A549 (cell line): ENCODE measurements around the gene ANKRD9. TPM values are rescaled to one million over a fixed set of nuclear protein-coding genes. Genes with fewer than 3 reads are reported as not detected.

Source experiments
- ATAC-seq, 2 experiments: fragments of 200-7000 bp in 1 of 2; fragments of >200 bp in 1 of 2; cut with Nextera tagmentation in 1 of 2; cut with Tn5 transposase in 1 of 2; 3 replicates each; pipeline versions ENCODE4 v1.8.0 to v1.9.1; 2018 to 2020; ENCODE audit warnings: mild to moderate bottlenecking in 1 of 2, moderate library complexity in 1 of 2
- CTCF ChIA-PET: fragments of 300-600 bp; sonication (Branson Sonifier 250); formaldehyde crosslinking; extraction: SDS; loops from one replicate; lab custom pipeline; 2021; ENCODE audit warnings: antibody characterized with exemption, inconsistent platforms; lab: Yijun Ruan, JAX
- POLR2A ChIA-PET: fragments of 350-600 bp; formaldehyde crosslinking; extraction: SDS; loops from one replicate; lab custom pipeline; 2021; ENCODE audit warnings: antibody characterized with exemption, inconsistent platforms; lab: Yijun Ruan, JAX
- DNase-seq, 2 experiments: peaks; one replicate each; pipeline versions ENCODE4 v3.0.0 to v3.0.0-alpha.2; 2011 to 2016; ENCODE audit warnings: low read depth in 1 of 2, low spot score in 1 of 2
- FAIRE-seq: peaks from 2 replicates; lab custom pipeline; 2011; peaks lifted over from hg19 to GRCh38; lab: Jason Lieb, UNC
- H3K27ac ChIP-seq, 2 experiments: fragments of >200 bp; sonication (Bioruptor Twin); formaldehyde crosslinking; 3 replicates each; pipeline ENCODE4 v1.5.1; 2016 to 2017
- H3K4me1 ChIP-seq: fragments of >200 bp; sonication (Bioruptor Twin); formaldehyde crosslinking; 3 replicates; pipeline ENCODE4 v1.6.1; 2016
- H3K4me2 ChIP-seq: fragments of >200 bp; sonication (Bioruptor Twin); formaldehyde crosslinking; 3 replicates; pipeline ENCODE4 v1.6.1; 2016
- H3K4me3 ChIP-seq: fragments of >200 bp; sonication (Bioruptor Twin); formaldehyde crosslinking; 3 replicates; pipeline ENCODE4 v1.5.1; 2016
- H3K9me3 ChIP-seq: fragments of >200 bp; sonication (Bioruptor Twin); formaldehyde crosslinking; 3 replicates; pipeline ENCODE4 v1.6.1; 2016
- CBX8 ChIP-seq: fragments of 200-600 bp; sonication (generic); IDR thresholded peaks from 2 replicates; pipeline ENCODE4 v1.6.1; 2016
- CEBPB ChIP-seq, 2 experiments: fragments of >200 bp in 1 of 2; sonication (Bioruptor Twin) in 1 of 2; formaldehyde crosslinking in 1 of 2; IDR thresholded peaks; 2 replicates each; pipeline ENCODE4 v1.6.1; 2012 to 2016
- CHD2 ChIP-seq: fragments of 150-350 bp; IDR thresholded peaks from 2 replicates; pipeline ENCODE4 v1.6.1; 2014; ENCODE audit warnings: low read length; ENCODE audit not compliant: partially characterized antibody
- CHD4 ChIP-seq: fragments of 200-600 bp; sonication (generic); IDR thresholded peaks from 2 replicates; pipeline ENCODE4 v1.6.1; 2016; ENCODE audit warnings: antibody characterized with exemption, mild to moderate bottlenecking, borderline replicate concordance
- EHMT2 ChIP-seq: fragments of 200-600 bp; sonication (generic); IDR thresholded peaks from 2 replicates; pipeline ENCODE4 v1.6.1; 2016; ENCODE audit warnings: antibody characterized with exemption, low read depth, mild to moderate bottlenecking, moderate library complexity
- EP300 ChIP-seq, 2 experiments: fragments of >200 bp; sonication (Bioruptor Twin); formaldehyde crosslinking; IDR thresholded peaks; 2 replicates in 1 of 2; 3 replicates in 1 of 2; pipeline ENCODE4 v1.6.1; 2016 to 2017
- FOSB ChIP-seq: fragments of 250-450 bp; sonication (Bioruptor Pico); IDR thresholded peaks from 2 replicates; pipeline ENCODE4 v1.5.0; 2020; ENCODE audit warnings: mild to moderate bottlenecking, moderate library complexity
- FOSL2 ChIP-seq, 2 experiments: fragments of 450-650 bp in 1 of 2; fragments of >200 bp in 1 of 2; sonication (Bioruptor Twin) in 1 of 2; formaldehyde crosslinking; IDR thresholded peaks; 2 replicates each; pipeline versions ENCODE4 v1.5.0 to v1.6.1; 2016 to 2020; ENCODE audit warnings: mild to moderate bottlenecking in 1 of 2, moderate library complexity in 1 of 2
- HDAC2 ChIP-seq: fragments of 200-600 bp; sonication (generic); IDR thresholded peaks from 2 replicates; pipeline ENCODE4 v1.6.1; 2016
- HMGXB4 ChIP-seq: fragments of 250-450 bp; sonication (Bioruptor Pico); IDR thresholded peaks from 2 replicates; pipeline ENCODE4 v1.5.0; 2021; ENCODE audit warnings: mild to moderate bottlenecking, moderate library complexity, borderline replicate concordance
- HOXA7 ChIP-seq: fragments of 250-450 bp; sonication (Bioruptor Pico); IDR thresholded peaks from 2 replicates; pipeline ENCODE4 v1.5.0; 2020; ENCODE audit warnings: mild to moderate bottlenecking, moderate library complexity
- JUNB ChIP-seq: fragments of >200 bp; sonication (Bioruptor Twin); formaldehyde crosslinking; IDR thresholded peaks from 2 replicates; pipeline ENCODE4 v1.6.1; 2016
- MYC ChIP-seq: IDR thresholded peaks from 2 replicates; pipeline ENCODE4 v1.6.1; 2012; ENCODE audit warnings: mild to moderate bottlenecking, inconsistent platforms, low read length, improper control_type of control experiment, borderline replicate concordance
- NR3C1 ChIP-seq: fragments of >200 bp; sonication (Bioruptor Twin); formaldehyde crosslinking; IDR thresholded peaks from 3 replicates; pipeline ENCODE4 v1.6.1; 2017
- SMC3 ChIP-seq: fragments of >200 bp; sonication (Bioruptor Twin); formaldehyde crosslinking; IDR thresholded peaks from 3 replicates; pipeline ENCODE4 v1.6.1; 2018; ENCODE audit warnings: inconsistent platforms
- SREBF2 ChIP-seq: fragments of 450-650 bp; IDR thresholded peaks from 2 replicates; pipeline ENCODE4 v1.6.1; 2014; ENCODE audit warnings: mild to moderate bottlenecking, moderate library complexity
- USF2 ChIP-seq: fragments of 450-650 bp; IDR thresholded peaks from 2 replicates; pipeline ENCODE4 v1.6.1; 2014; ENCODE audit warnings: antibody characterized with exemption
- ZSCAN20 ChIP-seq: fragments of 250-450 bp; sonication (Bioruptor Pico); IDR thresholded peaks from 2 replicates; pipeline ENCODE4 v1.8.0; 2022; ENCODE audit warnings: mild to moderate bottlenecking, moderate library complexity
- WGBS: methylation state at CpG from one replicate; pipeline ENCODE4 v1.1.6; 2017; ENCODE audit errors: missing lambda C conversion rate; 5-methylcytosine and 5-hydroxymethylcytosine counted together
- polyA plus RNA-seq, 4 experiments: library from polyadenylated mRNA; depleted of rRNA in 3 of 4; stranded (reverse); fragments of >200 nt; fragmentation: RNase III in 1 of 4; extraction: RNeasy Plus Mini Kit Qiagen cat#74134 plus additional on column Dnase treatment in 1 of 4; gene quantifications; 2 replicates in 3 of 4; 3 replicates in 1 of 4; pipeline ENCODE4 v1.2.3, GENCODE V29; 2011 to 2017

The ANKRD9 gene
- polyA plus RNA-seq, 2 of the 4 experiments (the other 2 are of a cell fraction), result 6.3 to 11.8 TPM

GRCh38 chr14:102495491-102496330 is 13.9 kb downstream of the ANKRD9 start:
- H3K4me2 ChIP-seq, result no peak overlapping the region
- H3K27ac ChIP-seq, result no peak overlapping the region
- H3K4me3 ChIP-seq, result no peak overlapping the region
- ChIA-PET CTCF (interaction anchor here (4.8 kb wide), 1 partner anchor 58 kb away, joined by 18 read pairs; no protein-coding TSS in a partner anchor), POLR2A (no interaction called here)
- H3K4me1 ChIP-seq, result no peaks in the 10 kb centered on the region
- no peaks in the 10 kb centered on the region for H3K9me3 ChIP-seq
- ATAC-seq (no peak), FAIRE-seq (no peak), DNase-seq (no peak)
- 87% methylated on average over 22 of the region's 26 CpGs for WGBS
- TF ChIP-seq HDAC2 (no peak), CHD4 (no peak), CEBPB (IDR thresholded peaks at IDR 0.05) (no peak), EP300 (IDR thresholded peaks at IDR 0.05) (no peak), SREBF2 (no peak)

GRCh38 chr14:102493585-102493984 is 16.0 kb downstream of the ANKRD9 start:
- ChIA-PET CTCF (interaction anchor here (0.7 to 4.8 kb wide), 3 partner anchors 19 to 56 kb away, joined by 3 to 18 read pairs (median 6); no protein-coding TSS in a partner anchor), POLR2A (no interaction called here)
- H3K9me3 ChIP-seq, result no peaks in the 10 kb centered on the region
- no peak overlapping the region for H3K4me3 ChIP-seq
- ATAC-seq (no peak), FAIRE-seq (no peak), DNase-seq (no peak)
- no peaks in the 10 kb centered on the region for H3K4me1 ChIP-seq
- no peak overlapping the region for H3K4me2 ChIP-seq
- WGBS, result 87% methylated on average over 11 of the region's 15 CpGs
- no peak for TF ChIP-seq HOXA7 (CRISPR knock-in tag)
- no peak for TF ChIP-seq CHD2
- TF ChIP-seq NR3C1, result no peak
- no peak for TF ChIP-seq SMC3
- no peak for TF ChIP-seq EHMT2
- TF ChIP-seq MYC, result no peak
- no peak for TF ChIP-seq USF2
- no peak for TF ChIP-seq FOSB
- TF ChIP-seq JUNB, result no peak
- no peak overlapping the region for H3K27ac ChIP-seq

GRCh38 chr14:102493096-102493495 is 16.5 kb downstream of the ANKRD9 start:
- ChIA-PET CTCF (interaction anchor here (4.8 kb wide), 1 partner anchor 55 kb away, joined by 18 read pairs; no protein-coding TSS in a partner anchor), POLR2A (no interaction called here)
- Histone ChIP-seq H3K4me3 (no peak overlapping the region), H3K9me3 (no peaks in the 10 kb centered on the region), H3K4me2 (no peak overlapping the region), H3K4me1 (no peaks in the 10 kb centered on the region), H3K27ac (no peak overlapping the region)
- ATAC-seq (no peak), FAIRE-seq (no peak), DNase-seq (no peak)
- 87% methylated on average over 15 of the region's 15 CpGs for WGBS
- TF ChIP-seq CBX8 (no peak), SMC3 (no peak), FOSL2 (IDR thresholded peaks at IDR 0.05) (no peak), FOSL2 (CRISPR knock-in tag; IDR thresholded peaks at IDR 0.05) (no peak), HMGXB4 (CRISPR knock-in tag) (no peak), ZSCAN20 (CRISPR knock-in tag) (no peak)
